GM06990 (cell line): ENCODE measurements around the gene SASH1.
"Not testable (repeated sequence)": the region's sequence is repeated elsewhere in the genome, so short reads cannot be mapped to it uniquely, and the experiment has no call there.

Source experiments
- DNase-seq: peaks from one replicate; pipeline ENCODE4 v3.0.0-alpha.2; 2011; ENCODE audit not compliant: insufficient read length; ENCODE audit errors: extremely low read depth
- H3K27me3 ChIP-seq: replicated peaks from 2 replicates; pipeline ENCODE4 v1.6.0; 2011; ENCODE audit warnings: low read length; ENCODE audit not compliant: control insufficient read depth, insufficient read depth
- H3K36me3 ChIP-seq: 2 replicates; pipeline ENCODE4 v1.5.1; 2011; ENCODE audit warnings: low read length; ENCODE audit not compliant: control insufficient read depth, insufficient read depth
- H3K4me3 ChIP-seq: replicated peaks from 2 replicates; pipeline ENCODE4 v1.5.1; 2011; ENCODE audit warnings: low read depth, mild to moderate bottlenecking, control low read depth, low read length
- TF ChIP-seq, protein P1 (sequence below): IDR thresholded peaks from 2 replicates; pipeline ENCODE4 v1.5.1; 2011; ENCODE audit warnings: low read length, control low read depth, mild to moderate bottlenecking, inconsistent platforms; ENCODE audit not compliant: insufficient read depth, poor library complexity, severe bottlenecking

The SASH1 gene

DNA sequence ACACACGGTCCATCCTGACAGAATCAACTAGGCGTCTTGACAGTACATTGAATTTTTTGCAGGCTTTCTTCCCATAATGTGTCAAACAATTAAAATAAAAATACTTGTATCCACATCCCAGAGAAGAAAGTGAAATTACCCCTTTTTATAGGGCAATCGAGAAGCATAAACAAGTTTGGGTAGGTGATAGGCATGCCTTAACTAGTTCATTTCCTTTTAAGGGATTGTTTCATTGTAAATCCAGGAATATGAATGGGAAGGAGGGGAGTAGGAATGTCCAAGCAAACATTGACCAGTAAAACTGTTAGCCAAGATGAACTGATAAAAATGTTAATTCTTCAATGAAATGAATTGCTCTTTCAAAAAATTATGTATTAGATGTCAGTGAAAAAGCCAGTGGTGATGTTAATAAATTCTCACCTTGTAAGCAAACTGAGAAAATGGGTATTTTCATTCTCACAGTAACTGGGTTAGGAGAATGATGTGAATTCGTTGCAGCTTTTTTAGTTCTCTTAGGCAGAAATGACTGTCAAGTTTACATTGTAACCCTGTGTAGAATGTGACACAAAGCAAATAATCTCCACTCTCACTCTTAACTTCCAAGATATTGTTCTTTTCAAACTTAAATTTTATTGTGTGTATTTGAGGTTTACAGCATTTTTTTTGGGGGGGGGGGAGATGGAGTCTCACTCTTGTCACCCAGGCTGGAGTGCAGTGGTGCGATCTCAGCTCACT lies 31.6 kb downstream of the SASH1 start:
- no peaks in the 10 kb centered on the region for H3K36me3 ChIP-seq
- no peak for DNase-seq
- TF ChIP-seq, protein P1, sequence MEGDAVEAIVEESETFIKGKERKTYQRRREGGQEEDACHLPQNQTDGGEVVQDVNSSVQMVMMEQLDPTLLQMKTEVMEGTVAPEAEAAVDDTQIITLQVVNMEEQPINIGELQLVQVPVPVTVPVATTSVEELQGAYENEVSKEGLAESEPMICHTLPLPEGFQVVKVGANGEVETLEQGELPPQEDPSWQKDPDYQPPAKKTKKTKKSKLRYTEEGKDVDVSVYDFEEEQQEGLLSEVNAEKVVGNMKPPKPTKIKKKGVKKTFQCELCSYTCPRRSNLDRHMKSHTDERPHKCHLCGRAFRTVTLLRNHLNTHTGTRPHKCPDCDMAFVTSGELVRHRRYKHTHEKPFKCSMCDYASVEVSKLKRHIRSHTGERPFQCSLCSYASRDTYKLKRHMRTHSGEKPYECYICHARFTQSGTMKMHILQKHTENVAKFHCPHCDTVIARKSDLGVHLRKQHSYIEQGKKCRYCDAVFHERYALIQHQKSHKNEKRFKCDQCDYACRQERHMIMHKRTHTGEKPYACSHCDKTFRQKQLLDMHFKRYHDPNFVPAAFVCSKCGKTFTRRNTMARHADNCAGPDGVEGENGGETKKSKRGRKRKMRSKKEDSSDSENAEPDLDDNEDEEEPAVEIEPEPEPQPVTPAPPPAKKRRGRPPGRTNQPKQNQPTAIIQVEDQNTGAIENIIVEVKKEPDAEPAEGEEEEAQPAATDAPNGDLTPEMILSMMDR, result no peak
- no peak overlapping the region for H3K4me3 ChIP-seq
- H3K27me3 ChIP-seq, result no peaks in the 10 kb centered on the region; the same call in 1 of the 2 replicates

DNA sequence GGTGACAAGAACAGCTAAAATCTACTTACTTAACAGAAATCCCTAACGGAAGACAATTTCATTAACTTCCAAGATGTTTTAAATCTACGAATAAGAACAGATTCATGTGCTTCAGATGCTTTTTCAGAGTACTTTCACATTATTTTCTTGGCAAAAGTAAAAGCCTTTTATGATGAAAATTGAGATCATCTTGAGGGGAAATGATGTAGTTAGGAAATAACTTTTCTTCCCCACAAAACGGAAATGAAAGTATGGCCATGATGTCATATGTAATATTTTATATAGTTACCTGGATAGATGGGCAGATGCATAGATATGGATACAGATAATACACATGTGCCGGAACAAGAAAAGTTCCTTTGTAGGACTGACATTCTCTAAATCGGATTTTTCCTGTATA lies 32.8 kb downstream of the SASH1 start:
- Histone ChIP-seq H3K36me3 (no peaks in the 10 kb centered on the region), H3K27me3 (no peaks in the 10 kb centered on the region; the same call in 1 of the 2 replicates), H3K4me3 (no peak overlapping the region)
- no peak for DNase-seq
- TF ChIP-seq, protein P1, result no peak

DNA sequence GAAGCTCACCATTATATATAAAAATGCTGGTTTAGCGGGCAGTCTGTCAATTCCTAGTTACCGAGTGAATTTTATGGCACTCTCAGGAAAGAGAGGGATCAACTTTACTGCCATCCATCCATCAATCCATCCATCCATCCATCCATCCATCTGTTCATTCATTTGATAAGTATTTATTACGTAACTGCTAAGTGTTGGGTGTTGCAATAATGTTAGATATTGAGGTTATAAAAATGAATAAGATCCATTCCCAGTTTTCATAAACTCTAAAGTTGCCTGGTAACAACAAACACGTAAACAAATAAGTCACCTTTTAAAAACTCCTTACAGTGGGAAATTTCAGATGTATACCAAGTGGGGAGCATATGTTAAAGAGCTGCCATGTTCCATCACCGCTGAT lies 36.8 kb downstream of the SASH1 start:
- TF ChIP-seq, protein P1, result no peak
- Histone ChIP-seq H3K4me3 (no peak overlapping the region), H3K27me3 (no peaks in the 10 kb centered on the region), H3K36me3 (no peaks in the 10 kb centered on the region)
- no peak for DNase-seq

DNA sequence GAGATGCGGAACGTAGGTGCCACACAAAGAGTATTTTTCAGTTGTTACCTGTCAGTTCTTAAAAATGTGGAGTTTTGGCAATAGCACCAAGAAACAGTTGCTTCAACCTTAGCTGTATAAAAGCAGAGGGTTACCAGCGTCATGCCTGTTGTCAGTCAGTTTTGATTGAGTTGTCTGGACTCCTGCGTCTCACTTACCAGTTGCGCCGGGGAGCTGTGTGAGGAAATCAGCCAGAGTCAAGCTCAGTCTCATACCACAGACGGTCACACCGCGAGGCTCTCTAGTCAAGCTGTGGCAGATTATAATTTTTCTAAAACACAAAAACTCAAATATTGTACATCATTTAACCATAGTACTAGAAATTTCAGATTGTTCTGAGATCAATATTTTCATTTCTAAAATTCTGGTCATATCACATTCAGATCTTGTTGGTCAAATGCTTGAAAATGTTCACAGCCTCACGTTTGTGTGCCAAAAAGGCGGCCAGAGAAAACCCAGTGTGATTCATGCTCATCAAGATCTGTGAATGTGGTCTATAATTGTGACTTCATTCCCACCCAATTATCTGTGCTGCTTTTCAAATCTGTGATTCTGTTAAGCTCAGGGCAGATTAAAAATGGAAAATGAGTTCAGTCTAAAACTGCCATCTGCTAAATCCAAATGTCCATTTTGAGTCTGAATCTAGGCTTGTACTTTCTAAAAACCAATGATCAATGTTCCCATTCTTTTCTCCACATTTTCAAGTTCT lies 37.5 kb downstream of the SASH1 start:
- no peak for DNase-seq
- Histone ChIP-seq H3K36me3 (no peaks in the 10 kb centered on the region), H3K4me3 (no peak overlapping the region), H3K27me3 (no peaks in the 10 kb centered on the region)
- TF ChIP-seq, protein P1, result no peak

DNA sequence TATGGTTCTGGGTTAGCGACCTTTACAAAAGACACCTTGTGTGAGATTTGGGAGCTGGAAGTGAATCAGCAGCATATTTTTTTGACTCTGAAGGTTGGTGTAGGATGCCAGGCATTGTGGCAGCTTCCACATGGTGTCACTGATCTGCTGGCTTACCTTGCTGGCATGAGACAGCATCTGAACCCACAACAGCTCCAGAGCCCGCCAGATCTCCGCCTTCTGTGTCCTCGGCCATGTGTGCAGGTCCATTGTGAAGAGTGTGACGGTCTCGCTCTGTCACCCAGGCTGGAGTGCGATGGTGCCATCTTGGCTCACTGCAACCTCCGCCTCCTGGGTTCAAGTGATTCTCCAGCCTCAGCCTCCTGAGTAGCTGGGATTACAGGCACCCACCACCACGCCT lies 39.4 kb downstream of the SASH1 start:
- H3K27me3 ChIP-seq, result not testable (repeated sequence)

DNA sequence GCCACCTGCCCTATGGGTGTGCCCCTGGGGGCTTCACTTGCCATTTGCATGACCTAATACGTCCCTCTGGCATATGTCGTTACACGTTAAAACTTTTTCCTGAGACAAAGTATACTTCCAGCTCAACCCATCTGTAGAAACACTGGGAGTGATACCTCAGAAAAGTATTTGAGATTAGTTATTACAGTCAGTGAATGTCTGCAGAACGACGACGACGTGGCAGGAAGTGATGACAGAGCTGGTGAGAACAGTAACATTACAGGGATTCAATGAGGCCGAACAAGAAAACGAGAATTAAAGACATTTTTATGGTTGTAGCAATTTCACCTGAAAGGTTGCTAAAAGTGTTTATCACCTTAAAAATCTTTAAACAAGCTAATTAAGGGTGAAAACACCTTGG lies 40.2 kb downstream of the SASH1 start:
- no peak for DNase-seq
- TF ChIP-seq, protein P1, result no peak
- H3K27me3 ChIP-seq, result no peaks in the 10 kb centered on the region
- no peak overlapping the region for H3K4me3 ChIP-seq
- no peaks in the 10 kb centered on the region for H3K36me3 ChIP-seq

More for the DNA sequence above, 39.4 kb downstream of the SASH1 start:
- not testable (repeated sequence) for H3K36me3 ChIP-seq, DNase-seq, H3K4me3 ChIP-seq
